Testis (tissue), 2 donors: ENCODE data around the gene INO80E.

ENCODE experiments used
- POLR2A ChIP-seq: fragments of 450-650 bp; IDR thresholded peaks from one replicate; pipeline ENCODE4 v1.6.1; 2017; ENCODE audit warnings: antibody characterized with exemption, mild to moderate bottlenecking, moderate library complexity
- TF ChIP-seq, protein P1 (sequence below), 3 experiments: fragments of 450-650 bp in 2 of 3; fragments of 200-600 bp in 1 of 3; sonication (generic) in 1 of 3; IDR thresholded peaks; one replicate each; pipeline ENCODE4 v1.5.1; 2016 to 2019; ENCODE audit warnings: antibody characterized with exemption in 3 of 3, mild to moderate bottlenecking in 2 of 3, moderate library complexity in 1 of 3

DNA sequence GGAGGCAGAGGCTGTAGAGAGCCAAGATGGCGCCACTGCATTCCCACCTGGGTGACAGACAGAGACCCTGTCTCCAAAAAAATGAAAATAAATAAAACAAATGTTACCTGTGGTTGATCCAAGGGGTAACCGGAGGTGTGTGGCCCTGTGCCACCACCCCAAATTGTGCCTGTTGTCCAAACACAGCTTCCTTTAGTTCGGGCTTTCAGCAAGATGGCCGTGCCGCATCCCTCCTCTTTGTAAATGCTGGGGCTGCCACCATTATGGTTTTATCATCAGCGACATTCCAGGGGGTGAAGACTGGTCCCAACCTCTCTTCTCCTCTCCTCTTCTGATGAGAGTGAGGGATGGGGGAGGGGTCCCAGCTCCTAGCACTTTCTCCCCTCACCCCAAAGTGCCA, 26.8 kb downstream of the INO80E start, which contains the start of gene C16orf92:
- TF ChIP-seq, protein P1, sequence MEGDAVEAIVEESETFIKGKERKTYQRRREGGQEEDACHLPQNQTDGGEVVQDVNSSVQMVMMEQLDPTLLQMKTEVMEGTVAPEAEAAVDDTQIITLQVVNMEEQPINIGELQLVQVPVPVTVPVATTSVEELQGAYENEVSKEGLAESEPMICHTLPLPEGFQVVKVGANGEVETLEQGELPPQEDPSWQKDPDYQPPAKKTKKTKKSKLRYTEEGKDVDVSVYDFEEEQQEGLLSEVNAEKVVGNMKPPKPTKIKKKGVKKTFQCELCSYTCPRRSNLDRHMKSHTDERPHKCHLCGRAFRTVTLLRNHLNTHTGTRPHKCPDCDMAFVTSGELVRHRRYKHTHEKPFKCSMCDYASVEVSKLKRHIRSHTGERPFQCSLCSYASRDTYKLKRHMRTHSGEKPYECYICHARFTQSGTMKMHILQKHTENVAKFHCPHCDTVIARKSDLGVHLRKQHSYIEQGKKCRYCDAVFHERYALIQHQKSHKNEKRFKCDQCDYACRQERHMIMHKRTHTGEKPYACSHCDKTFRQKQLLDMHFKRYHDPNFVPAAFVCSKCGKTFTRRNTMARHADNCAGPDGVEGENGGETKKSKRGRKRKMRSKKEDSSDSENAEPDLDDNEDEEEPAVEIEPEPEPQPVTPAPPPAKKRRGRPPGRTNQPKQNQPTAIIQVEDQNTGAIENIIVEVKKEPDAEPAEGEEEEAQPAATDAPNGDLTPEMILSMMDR (IDR thresholded peaks at IDR 0.05) = no peak
- TF ChIP-seq POLR2A = no peak
